Stomach (tissue), 9 donors: Measurements from ENCODE around the gene CHST11. TPM values are rescaled to one million over a fixed set of nuclear protein-coding genes. Genes with fewer than 3 reads are reported as not detected.

ENCODE experiments used
- DNase-seq, 2 donors: peaks; one replicate each; pipeline versions ENCODE4 v3.0.0 to v3.0.0-alpha.2; 2013 to 2019
- H3K27ac ChIP-seq, 5 donors: fragments of 200-600 bp in 4 of 5; sonication (generic) in 4 of 5; one replicate each; pipeline ENCODE4 v1.5.1; 2013 to 2019; ENCODE audit warnings: mild to moderate bottlenecking in 1 of 5, moderate library complexity in 1 of 5
- H3K27me3 ChIP-seq, 3 donors: fragments of 200-600 bp; sonication (generic); one replicate each; pipeline ENCODE4 v1.5.1; 2017 to 2019; ENCODE audit warnings: mixed run types in 1 of 3
- H3K36me3 ChIP-seq, 4 donors: fragments of 200-600 bp; sonication (generic); 1 replicate in 3 of 4; 2 replicates in 1 of 4; pipeline ENCODE4 v1.5.1; 2016 to 2019
- H3K4me1 ChIP-seq, 4 donors: fragments of 200-600 bp; sonication (generic); one replicate each; pipeline ENCODE4 v1.5.1; 2016 to 2019
- H3K4me3 ChIP-seq, 4 donors: fragments of 200-600 bp; sonication (generic) in 3 of 4; one replicate each; pipeline ENCODE4 v1.5.1; 2016 to 2019; ENCODE audit warnings: mild to moderate bottlenecking in 1 of 4
- H3K9me3 ChIP-seq, 4 donors: fragments of 200-600 bp; sonication (generic); one replicate each; pipeline ENCODE4 v1.5.1; 2016 to 2019
- EP300 ChIP-seq: sonication (generic); formaldehyde crosslinking; IDR thresholded peaks from one replicate; pipeline ENCODE4 v1.6.1; 2017; ENCODE audit warnings: antibody characterized with exemption
- POLR2A ChIP-seq, 4 donors: fragments of 450-650 bp; IDR thresholded peaks; one replicate each; pipeline ENCODE4 v1.6.1; 2016; ENCODE audit warnings: antibody characterized with exemption in 4 of 4, control low read depth in 2 of 4, mild to moderate bottlenecking in 1 of 4, moderate library complexity in 1 of 4
- POLR2AphosphoS5 ChIP-seq, 3 donors: sonication (generic); formaldehyde crosslinking; IDR thresholded peaks; one replicate each; pipeline ENCODE4 v1.6.1; 2016; ENCODE audit warnings: antibody characterized with exemption in 3 of 3
- WGBS, 5 donors: extraction: QIAGEN DNeasy Blood & Tissue Kit in 3 of 5; methylation state at CpG; one replicate each; pipeline versions ENCODE4 v1.1.5 to v1.1.7; 2013 to 2018; 5-methylcytosine and 5-hydroxymethylcytosine counted together
- intact Hi-C: fragments of 100-400 bp; cut with DNase I; formaldehyde crosslinking; loops from one replicate; pipeline ENCODE4 v1.15.1; 2023; ENCODE audit warnings: low total_unique reads
- polyA plus RNA-seq, 3 donors: library from polyadenylated mRNA; stranded (reverse); fragments of 200-250 nt; gene quantifications; one replicate each; pipeline ENCODE4 v1.2.3, GENCODE V29; 2013
- small RNA-seq, 4 donors: library from RNA; depleted of rRNA; stranded (forward); fragments of <200 nt; gene quantifications; one replicate each; pipeline ENCODE3, GENCODE V24; 2016
- total RNA-seq, 5 donors: library from RNA; depleted of rRNA; stranded (reverse); fragments of >200 nt; gene quantifications; one replicate each; pipeline versions ENCODE4 v1.1.0 to v1.2.3, GENCODE V29; 2014 to 2016
- TF ChIP-seq, protein P1 (sequence below), 7 experiments: fragments of 450-650 bp in 4 of 7; fragments of 200-600 bp in 3 of 7; sonication (generic) in 3 of 7; IDR thresholded peaks; one replicate each; pipeline ENCODE4 v1.5.1; 2016 to 2019; ENCODE audit warnings: antibody characterized with exemption in 7 of 7, control low read depth in 2 of 7, mild to moderate bottlenecking in 1 of 7
- donor health status: healthy with polysubstance abuse.
- donor health status: Bipolar disorder and iron deficiency.
- donor health status: healthy.

CHST11 gene
- total and polyA plus RNA-seq, 8 donors = 2.3 to 192 (median 18.6) TPM

DNA sequence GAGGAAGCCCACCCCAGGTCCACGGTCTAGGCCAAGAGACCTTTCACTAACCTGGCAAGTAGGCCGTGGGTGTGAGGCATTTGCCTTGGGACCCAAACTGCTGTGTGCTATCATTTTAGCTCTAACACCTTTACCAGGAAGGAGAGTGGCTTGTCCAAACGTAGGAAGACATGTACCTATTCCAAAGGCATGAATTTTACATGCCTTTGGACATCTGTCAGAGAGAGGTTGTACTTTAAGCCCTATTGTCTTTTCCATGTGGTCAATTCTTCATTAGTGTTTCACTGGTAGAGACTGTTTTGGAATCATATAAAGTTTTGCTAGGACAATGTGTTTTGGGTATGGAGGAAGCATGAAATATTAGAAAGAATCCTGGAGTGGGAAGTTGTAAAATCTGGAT, 352.5 kb downstream of the CHST11 start:
- Histone ChIP-seq H3K4me1 (no peaks in the 10 kb centered on the region), H3K27me3 (no peaks in the 10 kb centered on the region), H3K36me3 (no peaks in the 10 kb centered on the region), H3K9me3 (no peaks in the 10 kb centered on the region), H3K4me3 (no peak overlapping the region), H3K27ac (no peak overlapping the region)
- TF ChIP-seq, protein P1, sequence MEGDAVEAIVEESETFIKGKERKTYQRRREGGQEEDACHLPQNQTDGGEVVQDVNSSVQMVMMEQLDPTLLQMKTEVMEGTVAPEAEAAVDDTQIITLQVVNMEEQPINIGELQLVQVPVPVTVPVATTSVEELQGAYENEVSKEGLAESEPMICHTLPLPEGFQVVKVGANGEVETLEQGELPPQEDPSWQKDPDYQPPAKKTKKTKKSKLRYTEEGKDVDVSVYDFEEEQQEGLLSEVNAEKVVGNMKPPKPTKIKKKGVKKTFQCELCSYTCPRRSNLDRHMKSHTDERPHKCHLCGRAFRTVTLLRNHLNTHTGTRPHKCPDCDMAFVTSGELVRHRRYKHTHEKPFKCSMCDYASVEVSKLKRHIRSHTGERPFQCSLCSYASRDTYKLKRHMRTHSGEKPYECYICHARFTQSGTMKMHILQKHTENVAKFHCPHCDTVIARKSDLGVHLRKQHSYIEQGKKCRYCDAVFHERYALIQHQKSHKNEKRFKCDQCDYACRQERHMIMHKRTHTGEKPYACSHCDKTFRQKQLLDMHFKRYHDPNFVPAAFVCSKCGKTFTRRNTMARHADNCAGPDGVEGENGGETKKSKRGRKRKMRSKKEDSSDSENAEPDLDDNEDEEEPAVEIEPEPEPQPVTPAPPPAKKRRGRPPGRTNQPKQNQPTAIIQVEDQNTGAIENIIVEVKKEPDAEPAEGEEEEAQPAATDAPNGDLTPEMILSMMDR (IDR thresholded peaks at IDR 0.05) = no peak
- TF ChIP-seq POLR2AphosphoS5 (IDR thresholded peaks at IDR 0.05) = no peak
- no peak for TF ChIP-seq EP300
- TF ChIP-seq POLR2A (IDR thresholded peaks at IDR 0.05) = no peak
- intact Hi-C loops = no loop called here
- no peak for DNase-seq
- WGBS, 5 donors = 90 to 98% (median 96%) methylated on average over 3 of the region's 3 CpGs

- intact Hi-C loops = no loop called here
- WGBS, 5 donors = 70 to 97% (median 75%) methylated on average over 4 of the region's 4 CpGs
- H3K27ac ChIP-seq = no peak overlapping the region
- H3K4me1 ChIP-seq = no peaks in the 10 kb centered on the region
- H3K9me3 ChIP-seq = no peaks in the 10 kb centered on the region
- H3K4me3 ChIP-seq = no peak overlapping the region
- H3K36me3 ChIP-seq = no peaks in the 10 kb centered on the region
- DNase-seq = no peak
- H3K27me3 ChIP-seq = no peaks in the 10 kb centered on the region
- TF ChIP-seq POLR2A (IDR thresholded peaks at IDR 0.05) = no peak
- TF ChIP-seq, protein P1 (IDR thresholded peaks at IDR 0.05) = no peak
- TF ChIP-seq POLR2AphosphoS5 (IDR thresholded peaks at IDR 0.05) = no peak
- no peak for TF ChIP-seq EP300
Observed at GRCh38 chr12:104809706-104810385, 353.1 kb downstream of the CHST11 start.

Small RNAs within 50 kb of the gene (small RNA-seq; reads per million reads assigned to genes)
- gene MIR3922 = 0.14 to 1.6 (median 0.53) reads per million in 4 donors

Other genes starting within 250 kb of the CHST11 start
- gene TXNRD1, start 241.2 kb upstream of the CHST11 start, total RNA-seq = 100 to 1,000 TPM in 2 of 5 donors, 10 to 100 TPM in 3; 61.8 to 208 (median 89.5) TPM
- gene TXNRD1, start 241.2 kb upstream of the CHST11 start, polyA plus RNA-seq = 10 to 100 TPM; 19.4 to 64.3 (median 54.2) TPM
- gene EID3, start 153.2 kb upstream of the CHST11 start, total RNA-seq = 10 to 100 TPM; 14.7 to 78.1 (median 26.7) TPM
- 1 to 10 TPM; 1.6 to 2.6 (median 2.3) TPM for gene EID3, start 153.2 kb upstream of the CHST11 start, polyA plus RNA-seq